Mucosa of stomach (tissue), 1 donor: ENCODE measurements around the gene PRMT2.

Source experiments
- H3K27me3 ChIP-seq: one replicate; pipeline ENCODE4 v1.7.0; 2013; ENCODE audit warnings: mild to moderate bottlenecking, low read length; ENCODE audit not compliant: control insufficient read depth, insufficient read depth
- H3K36me3 ChIP-seq: one replicate; pipeline ENCODE4 v1.7.0; 2013; ENCODE audit warnings: low read length; ENCODE audit not compliant: control insufficient read depth, insufficient read depth
- H3K4me1 ChIP-seq: one replicate; pipeline ENCODE4 v1.7.0; 2013; ENCODE audit warnings: mild to moderate bottlenecking, low read length; ENCODE audit not compliant: control insufficient read depth, insufficient read depth
- H3K4me3 ChIP-seq: one replicate; pipeline ENCODE4 v1.7.0; 2013; ENCODE audit warnings: low read length
- H3K9ac ChIP-seq: one replicate; pipeline ENCODE4 v1.7.0; 2013; ENCODE audit warnings: mild to moderate bottlenecking, low read length, moderate library complexity
- H3K9me3 ChIP-seq: one replicate; pipeline ENCODE4 v1.7.0; 2013; ENCODE audit warnings: mild to moderate bottlenecking, low read length, moderate library complexity; ENCODE audit not compliant: control insufficient read depth
- donor health status: Pancreatic carcinoma.

The PRMT2 gene

GRCh38 chr21:46651121-46651520 lies 15.6 kb downstream of the PRMT2 start:
- peaks cover 24% of the 10 kb centered on the region for H3K36me3 ChIP-seq

GRCh38 chr21:46655230-46655629 lies 19.8 kb downstream of the PRMT2 start:
- Histone ChIP-seq H3K27me3 (no peaks in the 10 kb centered on the region), H3K4me1 (no peaks in the 10 kb centered on the region), H3K9me3 (peaks cover 8% of the 10 kb centered on the region), H3K4me3 (no peak overlapping the region), H3K9ac (no peak overlapping the region), H3K36me3 (peaks cover 15% of the 10 kb centered on the region)

More at GRCh38 chr21:46651121-46651520, 15.6 kb downstream of the PRMT2 start:
- H3K4me3 ChIP-seq, result no peak overlapping the region
- H3K9me3 ChIP-seq, result peaks cover 8% of the 10 kb centered on the region
- no peak overlapping the region for H3K9ac ChIP-seq
- no peaks in the 10 kb centered on the region for H3K4me1 ChIP-seq
- no peaks in the 10 kb centered on the region for H3K27me3 ChIP-seq

GRCh38 chr21:46656820-46657219 lies 21.3 kb downstream of the PRMT2 start:
- H3K4me1 ChIP-seq, result no peaks in the 10 kb centered on the region
- H3K9ac ChIP-seq, result no peak overlapping the region
- no peaks in the 10 kb centered on the region for H3K27me3 ChIP-seq
- H3K9me3 ChIP-seq, result peaks cover 8% of the 10 kb centered on the region
- H3K36me3 ChIP-seq, result peaks cover 15% of the 10 kb centered on the region
- H3K4me3 ChIP-seq, result no peak overlapping the region

GRCh38 chr21:46660505-46660904 lies 25.0 kb downstream of the PRMT2 start:
- no peak overlapping the region for H3K4me3 ChIP-seq
- H3K27me3 ChIP-seq, result no peaks in the 10 kb centered on the region
- H3K36me3 ChIP-seq, result peaks cover 5% of the 10 kb centered on the region
- no peaks in the 10 kb centered on the region for H3K4me1 ChIP-seq
- no peaks in the 10 kb centered on the region for H3K9me3 ChIP-seq
- no peak overlapping the region for H3K9ac ChIP-seq

GRCh38 chr21:46661211-46661625 lies 25.7 kb downstream of the PRMT2 start:
- H3K36me3 ChIP-seq, result peaks cover 5% of the 10 kb centered on the region
- H3K9me3 ChIP-seq, result no peaks in the 10 kb centered on the region
- no peaks in the 10 kb centered on the region for H3K4me1 ChIP-seq
- no peaks in the 10 kb centered on the region for H3K27me3 ChIP-seq
- H3K9ac ChIP-seq, result no peak overlapping the region
- H3K4me3 ChIP-seq, result no peak overlapping the region

- no peak overlapping the region for H3K9ac ChIP-seq
- no peaks in the 10 kb centered on the region for H3K9me3 ChIP-seq
- H3K36me3 ChIP-seq, result peaks cover 5% of the 10 kb centered on the region
- no peak overlapping the region for H3K4me3 ChIP-seq
- no peaks in the 10 kb centered on the region for H3K4me1 ChIP-seq
- H3K27me3 ChIP-seq, result no peaks in the 10 kb centered on the region
These were observed 26.3 kb downstream of the PRMT2 start for GRCh38 chr21:46661642-46662366.

- Histone ChIP-seq H3K4me1 (no peaks in the 10 kb centered on the region), H3K4me3 (no peak overlapping the region), H3K9me3 (no peaks in the 10 kb centered on the region), H3K9ac (no peak overlapping the region), H3K27me3 (peaks cover 4% of the 10 kb centered on the region), H3K36me3 (peaks cover 5% of the 10 kb centered on the region)
These were observed 26.8 kb downstream of the PRMT2 start for GRCh38 chr21:46662367-46662654.

- Histone ChIP-seq H3K27me3 (peaks cover 11% of the 10 kb centered on the region), H3K9ac (no peak overlapping the region), H3K4me1 (no peaks in the 10 kb centered on the region), H3K36me3 (peaks cover 5% of the 10 kb centered on the region), H3K4me3 (no peak overlapping the region), H3K9me3 (no peaks in the 10 kb centered on the region)
These were observed 27.5 kb downstream of the PRMT2 start for GRCh38 chr21:46662765-46663500.

GRCh38 chr21:46663754-46664153 lies 28.3 kb downstream of the PRMT2 start:
- Histone ChIP-seq H3K4me3 (no peak overlapping the region), H3K36me3 (peaks cover 4% of the 10 kb centered on the region), H3K9me3 (no peaks in the 10 kb centered on the region)

GRCh38 chr21:46664316-46664995 lies 29.0 kb downstream of the PRMT2 start:
- peaks cover 14% of the 10 kb centered on the region for H3K27me3 ChIP-seq
- no peaks in the 10 kb centered on the region for H3K4me1 ChIP-seq
- no peak overlapping the region for H3K4me3 ChIP-seq
- no peaks in the 10 kb centered on the region for H3K36me3 ChIP-seq
- H3K9me3 ChIP-seq, result no peaks in the 10 kb centered on the region
- H3K9ac ChIP-seq, result no peak overlapping the region

More at GRCh38 chr21:46663754-46664153, 28.3 kb downstream of the PRMT2 start:
- Histone ChIP-seq H3K9ac (no peak overlapping the region), H3K27me3 (peaks cover 13% of the 10 kb centered on the region), H3K4me1 (no peaks in the 10 kb centered on the region)

- no peak overlapping the region for H3K4me3 ChIP-seq
- no peaks in the 10 kb centered on the region for H3K9me3 ChIP-seq
- H3K27me3 ChIP-seq, result peaks cover 16% of the 10 kb centered on the region
- H3K36me3 ChIP-seq, result no peaks in the 10 kb centered on the region
- no peaks in the 10 kb centered on the region for H3K4me1 ChIP-seq
- H3K9ac ChIP-seq, result no peak overlapping the region
These were observed 30.1 kb downstream of the PRMT2 start for GRCh38 chr21:46665566-46665965.
